Activated CD4-positive, alpha-beta T cell treated with anti-CD3 and anti-CD28 coated beads, Interleukin-2, amount 50 U/mL, for 1 hour (primary cell): ENCODE measurements around the gene DLST.

Experiments
- DNase-seq: peaks from one replicate; pipeline ENCODE4 v3.0.0-alpha.2; 2020

DLST gene

GRCh38 chr14:74881431-74882102 lies at the start of gene DLST:
DLST (plus strand) TSS chr14:74881916; CDS start chr14:74881954, 38 bp downstream.
- peak; percentile 83 for DNase-seq

- DNase-seq, result no peak
These were observed 48.9 kb upstream of the DLST start for GRCh38 chr14:74832849-74833248.

- DNase-seq, result no peak
These were observed 46.9 kb upstream of the DLST start for GRCh38 chr14:74834692-74835392.

- no peak for DNase-seq
These were observed 46.0 kb upstream of the DLST start for GRCh38 chr14:74835645-74836250.

- DNase-seq, result no peak
These were observed 45.3 kb upstream of the DLST start for GRCh38 chr14:74836251-74836960.

GRCh38 chr14:74838166-74838565 lies 43.5 kb upstream of the DLST start:
- no peak for DNase-seq

- DNase-seq, result no peak
These were observed 41.1 kb upstream of the DLST start for GRCh38 chr14:74840603-74841030.

GRCh38 chr14:74841230-74842207 lies 40.2 kb upstream of the DLST start:
- no peak for DNase-seq

GRCh38 chr14:74843653-74844052 lies 38.1 kb upstream of the DLST start:
- no peak for DNase-seq

- no peak for DNase-seq
These were observed 35.5 kb upstream of the DLST start for GRCh38 chr14:74846168-74846567.

- DNase-seq, result no peak
These were observed 34.6 kb upstream of the DLST start for GRCh38 chr14:74846968-74847665.

GRCh38 chr14:74848768-74849167 lies 32.9 kb upstream of the DLST start:
- no peak for DNase-seq

- no peak for DNase-seq
These were observed 28.7 kb upstream of the DLST start for GRCh38 chr14:74852922-74853530.

GRCh38 chr14:74853581-74853980 lies 28.1 kb upstream of the DLST start:
- DNase-seq, result no peak

- no peak for DNase-seq
These were observed 26.7 kb upstream of the DLST start for GRCh38 chr14:74855021-74855420.

GRCh38 chr14:74855945-74856344 lies 25.8 kb upstream of the DLST start:
- no peak for DNase-seq

GRCh38 chr14:74856366-74856765 lies 25.4 kb upstream of the DLST start:
- no peak for DNase-seq

- DNase-seq, result no peak
These were observed 23.7 kb upstream of the DLST start for GRCh38 chr14:74858022-74858421.

GRCh38 chr14:74859757-74860552 lies 21.8 kb upstream of the DLST start:
- DNase-seq, result no peak
